HepG2 (cell line): Measurements from ENCODE around the gene MAPK8IP3. TPM values are rescaled to one million over a fixed set of nuclear protein-coding genes. Genes with fewer than 3 reads are reported as not detected.
A peak's percentile ranks its signal among the peaks of the same experiment; 100 is the strongest.

Source experiments
- ARNTL ChIP-seq: sonication (generic); formaldehyde crosslinking; IDR thresholded peaks from 2 replicates; pipeline ENCODE4 v1.4.0; 2020; ENCODE audit warnings: mild to moderate bottlenecking, missing genetic modification reagents
- BHLHE40 ChIP-seq: IDR thresholded peaks from 2 replicates; pipeline ENCODE4 v1.6.1; 2011; ENCODE audit warnings: low read length, improper control_type of control experiment
- EEA1 ChIP-seq: sonication (generic); formaldehyde crosslinking; IDR thresholded peaks from 2 replicates; pipeline ENCODE4 v1.5.1; 2020; ENCODE audit warnings: mild to moderate bottlenecking, missing genetic modification reagents, borderline replicate concordance
- FOXA3 ChIP-seq: IDR thresholded peaks from 2 replicates; pipeline ENCODE4 v1.6.1; 2016; ENCODE audit warnings: missing genetic modification reagents, missing compliant biosample characterization
- RXRA ChIP-seq: sonication (generic); formaldehyde crosslinking; IDR thresholded peaks from 2 replicates; pipeline ENCODE4 v1.5.1; 2020; ENCODE audit warnings: missing genetic modification reagents
- ZFP37 ChIP-seq: sonication (generic); formaldehyde crosslinking; IDR thresholded peaks from 2 replicates; pipeline ENCODE4 v1.4.0; 2020; ENCODE audit warnings: missing genetic modification reagents, borderline replicate concordance
- ZNF232 ChIP-seq: sonication (generic); formaldehyde crosslinking; IDR thresholded peaks from 2 replicates; pipeline ENCODE4 v1.4.0; 2020; ENCODE audit warnings: missing genetic modification reagents, borderline replicate concordance
- ZNF253 ChIP-seq: sonication (generic); formaldehyde crosslinking; IDR thresholded peaks from 2 replicates; pipeline ENCODE4 v1.8.0; 2022; ENCODE audit warnings: mild to moderate bottlenecking, missing genetic modification reagents, borderline replicate concordance
- ZNF335 ChIP-seq: sonication (generic); formaldehyde crosslinking; IDR thresholded peaks from 2 replicates; pipeline ENCODE4 v1.4.0; 2020; ENCODE audit warnings: missing genetic modification reagents
- ZNF431 ChIP-seq: sonication (generic); formaldehyde crosslinking; IDR thresholded peaks from 2 replicates; pipeline ENCODE4 v1.9.0; 2022; ENCODE audit warnings: missing genetic modification reagents, low read depth, mild to moderate bottlenecking, borderline replicate concordance
- ZNF777 ChIP-seq: sonication (generic); formaldehyde crosslinking; IDR thresholded peaks from 2 replicates; pipeline ENCODE4 v1.4.0; 2020; ENCODE audit warnings: missing genetic modification reagents
- ZNF878 ChIP-seq: sonication (generic); formaldehyde crosslinking; IDR thresholded peaks from 2 replicates; pipeline ENCODE4 v1.8.1; 2023; ENCODE audit warnings: mild to moderate bottlenecking, missing genetic modification reagents, moderate library complexity
- polyA plus RNA-seq, 8 experiments: library from polyadenylated mRNA; depleted of rRNA in 3 of 8; stranded (reverse) in 7 of 8; unstranded in 1 of 8; fragments of >200 nt; fragmentation: Illumina TruSeq in 4 of 8; extraction: Trizol in 4 of 8; gene quantifications; 2 replicates each; pipeline versions ENCODE4 v1.2.1 to v1.2.3, GENCODE V29; 2011 to 2016; ENCODE audit warnings: low read depth in 4 of 8, missing spikeins in 1 of 8, mixed read lengths in 1 of 8; ENCODE audit not compliant: insufficient read depth in 1 of 8
- total RNA-seq, 5 experiments: library from RNA; depleted of rRNA; stranded (reverse); fragments of >200 nt; fragmentation: Illumina TruSeq; extraction: Trizol; gene quantifications; 2 replicates each; pipeline ENCODE4 v1.2.3, GENCODE V29; 2016; ENCODE audit warnings: low read depth in 1 of 5
- TF ChIP-seq, protein P1 (sequence below): IDR thresholded peaks from 2 replicates; pipeline ENCODE4 v1.6.1; 2016; ENCODE audit warnings: missing genetic modification reagents, missing compliant biosample characterization
- TF ChIP-seq, protein P2 (sequence below): sonication (generic); formaldehyde crosslinking; IDR thresholded peaks from 2 replicates; pipeline ENCODE4 v1.4.0; 2020; ENCODE audit warnings: mild to moderate bottlenecking, missing genetic modification reagents
- TF ChIP-seq, protein P3 (sequence below): sonication (generic); formaldehyde crosslinking; IDR thresholded peaks from 2 replicates; pipeline ENCODE4 v1.4.0; 2020; ENCODE audit warnings: missing genetic modification reagents
- TF ChIP-seq, protein P4 (sequence below): IDR thresholded peaks from 2 replicates; pipeline ENCODE4 v1.6.1; 2016
- TF ChIP-seq, protein P5 (sequence below): sonication (generic); formaldehyde crosslinking; IDR thresholded peaks from 2 replicates; pipeline ENCODE4 v1.5.0; 2020; ENCODE audit warnings: mild to moderate bottlenecking, missing genetic modification reagents
- TF ChIP-seq, protein P6 (sequence below): sonication (generic); formaldehyde crosslinking; conservative IDR thresholded peaks from 2 replicates; pipeline ENCODE4 v1.8.0; 2022; ENCODE audit warnings: mild to moderate bottlenecking, moderate library complexity, missing genetic modification reagents
- TF ChIP-seq, protein P7 (sequence below): sonication (generic); formaldehyde crosslinking; IDR thresholded peaks from 2 replicates; pipeline ENCODE4 v1.5.0; 2020; ENCODE audit warnings: missing genetic modification reagents, mild to moderate bottlenecking, borderline replicate concordance

MAPK8IP3 gene
- total and polyA plus RNA-seq, 2 of the 13 experiments (the other 11 are each of a cell fraction or from before 2014, with no cell fraction given) = 25.1 to 41.7 TPM

DNA sequence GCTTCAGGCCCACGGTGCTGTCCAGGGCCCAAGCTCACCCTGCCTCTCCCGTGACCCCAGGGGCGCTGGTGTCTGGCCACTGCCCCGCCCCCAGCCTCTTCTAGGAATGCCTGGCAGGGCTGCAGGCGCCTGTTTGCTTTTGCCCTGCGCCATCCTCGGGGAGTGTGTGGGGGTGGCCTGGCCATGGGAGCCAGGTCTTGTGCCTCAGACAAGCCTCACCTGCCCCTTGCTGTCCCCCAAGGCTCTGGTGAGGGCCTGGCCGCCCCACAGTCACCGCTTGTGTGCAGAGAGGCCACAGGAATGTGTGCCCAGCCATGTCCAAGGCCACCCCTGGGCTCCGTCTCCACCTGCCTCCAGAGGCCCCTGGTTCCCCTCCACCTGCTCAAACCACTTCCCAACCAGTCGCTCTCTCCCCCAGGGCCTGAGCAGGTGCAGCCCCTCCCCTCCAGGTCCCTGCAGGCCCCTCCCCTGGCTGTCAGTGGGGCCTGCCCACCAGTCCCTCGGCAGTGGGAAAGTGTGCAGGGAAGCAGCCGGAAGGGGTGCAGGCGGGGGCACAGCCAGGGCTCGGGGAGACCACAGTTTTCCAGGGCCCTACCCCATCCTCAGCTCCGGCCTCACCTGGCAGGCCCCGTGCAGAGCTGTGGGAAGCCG lies 88.4 kb downstream of the MAPK8IP3 start (continued):
- TF ChIP-seq ZNF253 (no peak), BHLHE40 (peak; percentile 30; the same call in 1 of the 2 replicates), ZNF777 (CRISPR knock-in tag) (no peak), ZNF232 (CRISPR knock-in tag) (no peak), RXRA (peak; percentile 89), ZNF431 (no peak), FOXA3 (CRISPR knock-in tag) (no peak; the same call in none of the 2 replicates), ZNF335 (CRISPR knock-in tag) (0 out of 2 replicates have a peak, but pooled peaks have one; percentile 18), ARNTL (peak; percentile 64; the same call in 1 of the 2 replicates), EEA1 (peak; percentile 38; the same call in 1 of the 2 replicates), ZNF878 (CRISPR knock-in tag) (no peak), ZFP37 (CRISPR knock-in tag) (0 out of 2 replicates have a peak, but pooled peaks have one; percentile 53)
- TF ChIP-seq, protein P1, sequence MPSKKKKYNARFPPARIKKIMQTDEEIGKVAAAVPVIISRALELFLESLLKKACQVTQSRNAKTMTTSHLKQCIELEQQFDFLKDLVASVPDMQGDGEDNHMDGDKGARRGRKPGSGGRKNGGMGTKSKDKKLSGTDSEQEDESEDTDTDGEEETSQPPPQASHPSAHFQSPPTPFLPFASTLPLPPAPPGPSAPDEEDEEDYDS (CRISPR knock-in tag) = peak; percentile 30; the same call in 1 of the 2 replicates
- TF ChIP-seq, protein P2, sequence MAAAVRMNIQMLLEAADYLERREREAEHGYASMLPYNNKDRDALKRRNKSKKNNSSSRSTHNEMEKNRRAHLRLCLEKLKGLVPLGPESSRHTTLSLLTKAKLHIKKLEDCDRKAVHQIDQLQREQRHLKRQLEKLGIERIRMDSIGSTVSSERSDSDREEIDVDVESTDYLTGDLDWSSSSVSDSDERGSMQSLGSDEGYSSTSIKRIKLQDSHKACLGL (CRISPR knock-in tag) = peak; percentile 25; the same call in 1 of the 2 replicates
- TF ChIP-seq, protein P3, sequence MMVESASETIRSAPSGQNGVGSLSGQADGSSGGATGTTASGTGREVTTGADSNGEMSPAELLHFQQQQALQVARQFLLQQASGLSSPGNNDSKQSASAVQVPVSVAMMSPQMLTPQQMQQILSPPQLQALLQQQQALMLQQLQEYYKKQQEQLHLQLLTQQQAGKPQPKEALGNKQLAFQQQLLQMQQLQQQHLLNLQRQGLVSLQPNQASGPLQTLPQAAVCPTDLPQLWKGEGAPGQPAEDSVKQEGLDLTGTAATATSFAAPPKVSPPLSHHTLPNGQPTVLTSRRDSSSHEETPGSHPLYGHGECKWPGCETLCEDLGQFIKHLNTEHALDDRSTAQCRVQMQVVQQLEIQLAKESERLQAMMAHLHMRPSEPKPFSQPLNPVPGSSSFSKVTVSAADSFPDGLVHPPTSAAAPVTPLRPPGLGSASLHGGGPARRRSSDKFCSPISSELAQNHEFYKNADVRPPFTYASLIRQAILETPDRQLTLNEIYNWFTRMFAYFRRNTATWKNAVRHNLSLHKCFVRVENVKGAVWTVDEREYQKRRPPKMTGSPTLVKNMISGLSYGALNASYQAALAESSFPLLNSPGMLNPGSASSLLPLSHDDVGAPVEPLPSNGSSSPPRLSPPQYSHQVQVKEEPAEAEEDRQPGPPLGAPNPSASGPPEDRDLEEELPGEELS (CRISPR knock-in tag) = peak; percentile 26; the same call in 1 of the 2 replicates
- TF ChIP-seq, protein P4, sequence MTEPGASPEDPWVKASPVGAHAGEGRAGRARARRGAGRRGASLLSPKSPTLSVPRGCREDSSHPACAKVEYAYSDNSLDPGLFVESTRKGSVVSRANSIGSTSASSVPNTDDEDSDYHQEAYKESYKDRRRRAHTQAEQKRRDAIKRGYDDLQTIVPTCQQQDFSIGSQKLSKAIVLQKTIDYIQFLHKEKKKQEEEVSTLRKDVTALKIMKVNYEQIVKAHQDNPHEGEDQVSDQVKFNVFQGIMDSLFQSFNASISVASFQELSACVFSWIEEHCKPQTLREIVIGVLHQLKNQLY = no peak
- TF ChIP-seq, protein P5, sequence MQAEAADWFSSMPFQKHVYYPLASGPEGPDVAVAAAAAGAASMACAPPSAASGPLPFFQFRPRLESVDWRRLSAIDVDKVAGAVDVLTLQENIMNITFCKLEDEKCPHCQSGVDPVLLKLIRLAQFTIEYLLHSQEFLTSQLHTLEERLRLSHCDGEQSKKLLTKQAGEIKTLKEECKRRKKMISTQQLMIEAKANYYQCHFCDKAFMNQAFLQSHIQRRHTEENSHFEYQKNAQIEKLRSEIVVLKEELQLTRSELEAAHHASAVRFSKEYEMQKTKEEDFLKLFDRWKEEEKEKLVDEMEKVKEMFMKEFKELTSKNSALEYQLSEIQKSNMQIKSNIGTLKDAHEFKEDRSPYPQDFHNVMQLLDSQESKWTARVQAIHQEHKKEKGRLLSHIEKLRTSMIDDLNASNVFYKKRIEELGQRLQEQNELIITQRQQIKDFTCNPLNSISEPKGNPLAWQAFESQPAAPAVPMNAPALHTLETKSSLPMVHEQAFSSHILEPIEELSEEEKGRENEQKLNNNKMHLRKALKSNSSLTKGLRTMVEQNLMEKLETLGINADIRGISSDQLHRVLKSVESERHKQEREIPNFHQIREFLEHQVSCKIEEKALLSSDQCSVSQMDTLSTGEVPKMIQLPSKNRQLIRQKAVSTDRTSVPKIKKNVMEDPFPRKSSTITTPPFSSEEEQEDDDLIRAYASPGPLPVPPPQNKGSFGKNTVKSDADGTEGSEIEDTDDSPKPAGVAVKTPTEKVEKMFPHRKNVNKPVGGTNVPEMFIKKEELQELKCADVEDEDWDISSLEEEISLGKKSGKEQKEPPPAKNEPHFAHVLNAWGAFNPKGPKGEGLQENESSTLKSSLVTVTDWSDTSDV (CRISPR knock-in tag) = no peak
- TF ChIP-seq, protein P6, sequence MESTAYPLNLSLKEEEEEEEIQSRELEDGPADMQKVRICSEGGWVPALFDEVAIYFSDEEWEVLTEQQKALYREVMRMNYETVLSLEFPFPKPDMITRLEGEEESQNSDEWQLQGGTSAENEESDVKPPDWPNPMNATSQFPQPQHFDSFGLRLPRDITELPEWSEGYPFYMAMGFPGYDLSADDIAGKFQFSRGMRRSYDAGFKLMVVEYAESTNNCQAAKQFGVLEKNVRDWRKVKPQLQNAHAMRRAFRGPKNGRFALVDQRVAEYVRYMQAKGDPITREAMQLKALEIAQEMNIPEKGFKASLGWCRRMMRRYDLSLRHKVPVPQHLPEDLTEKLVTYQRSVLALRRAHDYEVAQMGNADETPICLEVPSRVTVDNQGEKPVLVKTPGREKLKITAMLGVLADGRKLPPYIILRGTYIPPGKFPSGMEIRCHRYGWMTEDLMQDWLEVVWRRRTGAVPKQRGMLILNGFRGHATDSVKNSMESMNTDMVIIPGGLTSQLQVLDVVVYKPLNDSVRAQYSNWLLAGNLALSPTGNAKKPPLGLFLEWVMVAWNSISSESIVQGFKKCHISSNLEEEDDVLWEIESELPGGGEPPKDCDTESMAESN (CRISPR knock-in tag) = peak; percentile 52; the same call in 1 of the 2 replicates
- TF ChIP-seq, protein P7, sequence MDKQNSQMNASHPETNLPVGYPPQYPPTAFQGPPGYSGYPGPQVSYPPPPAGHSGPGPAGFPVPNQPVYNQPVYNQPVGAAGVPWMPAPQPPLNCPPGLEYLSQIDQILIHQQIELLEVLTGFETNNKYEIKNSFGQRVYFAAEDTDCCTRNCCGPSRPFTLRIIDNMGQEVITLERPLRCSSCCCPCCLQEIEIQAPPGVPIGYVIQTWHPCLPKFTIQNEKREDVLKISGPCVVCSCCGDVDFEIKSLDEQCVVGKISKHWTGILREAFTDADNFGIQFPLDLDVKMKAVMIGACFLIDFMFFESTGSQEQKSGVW = no peak
